GM10847 (cell line): ENCODE data around the gene ARHGAP22.

ENCODE experiments used
- POLR2A ChIP-seq: IDR thresholded peaks from 2 replicates; pipeline ENCODE4 v1.6.1; 2011; ENCODE audit not compliant: insufficient read length; ENCODE audit errors: extremely low read depth

The ARHGAP22 gene

DNA sequence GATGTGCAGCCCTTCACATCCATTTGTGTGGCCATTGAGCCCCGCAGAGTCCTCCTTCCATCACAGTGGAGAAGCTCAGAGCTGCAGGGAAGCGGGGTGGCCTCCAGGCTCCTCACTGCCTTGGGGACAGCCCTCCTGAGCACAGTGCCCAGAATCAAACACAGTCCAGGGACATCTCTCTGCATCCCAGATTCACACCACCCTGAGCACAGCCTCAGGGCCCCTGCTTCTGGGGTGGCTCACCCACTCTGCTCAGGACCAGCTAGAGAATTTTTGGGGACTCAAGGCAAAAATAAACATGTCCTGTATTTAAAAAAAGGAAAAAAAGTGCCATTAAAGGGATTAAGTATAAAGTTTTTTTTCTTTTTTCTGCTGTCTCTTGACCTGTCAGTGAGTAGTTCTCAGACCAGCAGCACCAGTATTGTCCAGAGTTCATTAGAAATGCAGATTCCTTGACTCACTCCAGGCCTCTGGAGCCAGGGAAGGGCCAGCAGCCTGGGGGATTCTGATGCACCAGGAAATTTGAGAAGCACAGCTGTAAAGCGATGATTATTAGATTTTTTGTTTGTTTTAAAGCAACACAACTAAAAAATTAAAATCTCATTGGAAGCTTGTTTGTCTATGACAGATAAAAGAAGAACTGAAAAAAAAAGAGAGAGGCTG lies 61.6 kb downstream of the ARHGAP22 start:
- TF ChIP-seq POLR2A = no peak

DNA sequence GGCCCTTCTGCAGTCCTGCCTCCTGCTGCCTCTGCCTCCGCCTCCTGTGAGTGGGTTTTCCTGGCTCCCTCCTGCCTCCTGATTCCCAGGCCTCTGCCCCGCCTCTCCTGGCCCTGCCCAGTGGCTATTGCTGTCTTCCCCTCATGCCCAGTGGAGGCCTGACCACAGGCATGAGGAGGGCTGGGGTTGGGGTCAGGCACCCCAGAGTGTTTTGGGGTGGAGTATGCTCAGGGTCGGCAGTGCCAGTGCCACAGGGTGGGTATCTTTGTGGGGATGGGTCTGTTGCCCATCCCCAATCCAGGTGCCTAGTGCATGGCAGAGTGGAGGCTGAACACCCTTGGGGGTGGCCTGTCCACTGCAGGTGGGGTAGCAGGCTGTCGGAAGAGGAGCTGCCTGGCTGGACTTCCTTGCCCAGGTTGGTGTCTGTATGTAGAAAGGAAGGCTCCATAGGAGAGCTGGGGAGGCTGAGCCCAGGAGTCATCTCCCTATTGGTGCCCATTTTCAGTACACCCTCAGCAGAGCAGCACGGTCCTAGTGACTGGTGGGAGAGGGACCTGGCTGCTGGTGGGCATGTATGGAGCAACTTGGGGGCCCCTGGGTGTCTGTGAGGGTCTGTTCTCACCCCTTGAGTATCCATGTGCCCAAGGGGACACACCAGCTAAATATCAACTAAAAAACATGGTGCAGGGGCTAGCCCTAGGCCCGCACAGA lies 62.2 kb downstream of the ARHGAP22 start:
- no peak for TF ChIP-seq POLR2A

DNA sequence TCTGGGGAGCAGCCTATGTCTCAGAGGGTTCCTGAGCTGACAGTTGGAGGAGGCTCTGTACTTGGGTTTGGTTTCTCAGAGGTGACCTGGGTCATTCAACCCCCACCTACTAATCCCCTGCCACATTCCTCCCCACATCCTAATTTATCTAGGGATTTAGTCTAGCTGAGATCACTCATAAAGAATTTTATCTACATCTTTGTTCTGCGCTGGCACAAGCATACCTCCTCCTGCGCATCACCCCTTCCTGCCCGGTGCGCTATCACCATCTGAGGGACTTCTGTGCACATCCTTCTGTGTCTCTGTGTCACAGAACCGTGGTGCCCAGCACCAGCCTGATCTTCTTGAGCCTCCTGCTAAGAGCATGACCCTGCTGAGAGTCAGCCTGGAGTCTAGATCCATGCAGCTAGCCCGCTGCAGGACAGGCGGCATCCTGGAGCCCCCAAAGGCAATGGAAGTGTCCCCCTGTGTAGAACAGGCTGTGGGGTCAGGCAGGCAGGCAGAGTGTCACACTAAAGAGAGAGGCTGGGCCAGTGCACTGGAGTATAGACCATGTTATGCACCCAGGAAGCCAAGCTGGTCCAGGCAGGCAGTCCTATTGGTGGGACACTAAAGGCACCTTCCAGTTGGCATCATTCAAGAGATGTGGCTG lies 63.6 kb downstream of the ARHGAP22 start:
- no peak for TF ChIP-seq POLR2A

DNA sequence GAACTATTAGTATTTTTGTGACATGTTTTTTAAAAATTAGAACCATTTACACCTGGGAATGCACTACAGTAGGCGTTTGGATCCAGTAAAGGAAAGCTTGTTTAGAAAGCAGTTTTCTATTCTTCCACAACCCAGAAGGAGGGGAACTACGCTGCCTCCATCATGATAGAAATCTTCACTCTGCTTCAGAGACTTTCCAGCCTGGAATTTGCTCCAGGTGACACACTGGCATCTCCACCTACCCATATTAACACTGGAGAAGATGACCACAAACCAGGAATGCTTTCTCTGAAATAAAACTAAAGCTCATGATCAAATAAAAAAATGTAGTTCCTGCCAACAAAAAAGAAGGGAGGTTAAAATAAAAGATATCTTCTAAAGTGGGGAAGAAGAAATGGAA lies 66.3 kb downstream of the ARHGAP22 start:
- TF ChIP-seq POLR2A = no peak

DNA sequence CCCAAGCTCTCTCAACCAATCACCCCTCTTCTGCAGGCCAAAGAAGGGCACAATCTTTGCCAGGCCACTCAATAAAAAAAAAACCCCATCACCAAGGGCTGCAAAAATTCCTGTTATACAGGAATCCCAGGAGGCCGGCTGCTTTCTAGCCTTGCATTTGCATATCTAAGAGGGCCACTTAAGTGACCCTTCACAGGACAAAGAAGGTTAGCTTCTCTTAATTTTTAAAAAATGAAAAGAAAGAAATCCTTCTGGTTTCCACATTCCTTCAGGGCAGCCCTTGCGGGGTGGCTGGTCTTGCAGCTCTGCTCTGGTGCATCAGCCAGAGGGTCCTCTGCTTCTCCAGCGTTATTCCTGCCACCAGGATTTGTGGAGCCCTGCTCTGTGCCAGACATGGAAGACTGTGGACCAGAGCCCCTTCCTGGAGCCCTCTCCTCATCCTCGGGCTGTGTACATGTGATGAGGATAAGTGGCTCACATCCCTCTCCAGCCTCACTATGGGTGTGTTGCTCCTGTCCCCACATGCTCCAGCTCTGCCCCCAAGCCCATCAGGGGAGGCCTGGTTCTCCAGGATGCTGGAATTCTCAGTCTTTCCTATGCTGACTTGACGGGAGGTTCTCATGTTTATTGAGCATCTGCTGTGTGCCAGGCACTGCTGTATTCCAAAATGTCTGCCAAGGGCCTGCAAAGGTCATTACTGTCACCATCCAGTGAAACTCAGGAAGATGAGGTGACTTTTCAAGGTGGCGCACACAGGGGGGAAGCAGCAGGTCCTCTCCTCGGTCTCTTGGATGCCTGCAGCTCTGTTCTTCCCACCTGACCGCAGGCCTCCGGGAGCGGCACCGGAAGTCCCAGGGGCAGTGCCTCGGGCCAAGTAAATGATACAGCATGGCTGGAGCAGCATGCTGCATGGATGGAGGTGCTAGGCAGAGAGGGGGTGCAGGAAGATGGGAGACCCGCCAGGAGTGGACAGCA lies 67.7 kb downstream of the ARHGAP22 start:
- TF ChIP-seq POLR2A = no peak

DNA sequence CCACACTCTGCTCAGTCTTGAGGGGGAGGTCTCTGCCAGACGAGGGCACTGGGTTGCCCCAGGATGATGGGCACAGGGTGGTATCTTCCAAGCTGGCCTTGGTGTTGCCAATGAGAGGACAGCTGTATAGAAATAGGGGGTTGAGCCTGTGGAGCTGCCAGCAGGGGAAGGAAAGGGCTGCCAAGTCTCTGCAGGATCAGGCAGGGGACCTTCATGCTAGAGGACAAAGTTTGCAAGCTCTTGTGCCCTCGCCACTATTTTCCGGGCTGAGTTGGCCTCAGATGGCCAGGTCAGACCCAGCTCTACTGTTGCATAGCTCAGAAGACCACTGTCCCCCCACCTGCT lies 68.7 kb downstream of the ARHGAP22 start:
- TF ChIP-seq POLR2A = no peak

DNA sequence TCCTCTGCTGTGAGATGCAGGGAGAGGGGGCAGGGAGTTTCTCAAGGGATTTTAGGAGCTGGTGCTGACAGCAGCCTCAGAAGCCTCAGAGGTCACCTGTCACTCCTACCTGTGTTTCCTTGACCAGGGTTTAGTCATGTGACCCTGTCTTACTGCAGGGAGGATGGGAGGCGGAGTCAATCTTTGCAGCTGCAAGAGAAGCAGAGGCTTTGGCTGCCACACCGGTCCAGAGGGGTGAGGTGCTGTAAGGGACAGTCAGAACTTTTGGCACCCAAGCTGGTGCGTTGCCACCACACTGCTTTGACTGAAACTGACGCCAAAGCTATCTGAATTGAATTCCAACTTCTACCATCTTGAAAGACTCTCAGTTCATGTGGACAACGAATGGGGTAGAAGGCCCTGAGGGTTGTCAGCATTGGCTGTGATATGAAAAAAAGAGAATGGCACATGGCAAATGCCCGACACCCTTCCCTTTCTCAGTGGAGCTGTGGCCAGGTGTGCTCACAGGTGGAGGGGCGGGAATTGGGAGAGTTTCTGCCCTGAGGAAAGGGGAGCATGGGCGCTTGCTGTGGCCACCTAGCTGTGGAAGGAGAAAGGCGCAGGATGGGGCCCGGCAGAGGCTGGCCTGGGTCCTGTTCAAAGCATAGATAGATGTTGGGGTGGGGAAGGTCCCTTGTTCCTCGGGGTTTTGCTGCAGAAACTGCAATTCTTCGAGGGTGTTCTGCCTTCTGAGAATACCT lies 69.3 kb downstream of the ARHGAP22 start:
- TF ChIP-seq POLR2A = no peak

DNA sequence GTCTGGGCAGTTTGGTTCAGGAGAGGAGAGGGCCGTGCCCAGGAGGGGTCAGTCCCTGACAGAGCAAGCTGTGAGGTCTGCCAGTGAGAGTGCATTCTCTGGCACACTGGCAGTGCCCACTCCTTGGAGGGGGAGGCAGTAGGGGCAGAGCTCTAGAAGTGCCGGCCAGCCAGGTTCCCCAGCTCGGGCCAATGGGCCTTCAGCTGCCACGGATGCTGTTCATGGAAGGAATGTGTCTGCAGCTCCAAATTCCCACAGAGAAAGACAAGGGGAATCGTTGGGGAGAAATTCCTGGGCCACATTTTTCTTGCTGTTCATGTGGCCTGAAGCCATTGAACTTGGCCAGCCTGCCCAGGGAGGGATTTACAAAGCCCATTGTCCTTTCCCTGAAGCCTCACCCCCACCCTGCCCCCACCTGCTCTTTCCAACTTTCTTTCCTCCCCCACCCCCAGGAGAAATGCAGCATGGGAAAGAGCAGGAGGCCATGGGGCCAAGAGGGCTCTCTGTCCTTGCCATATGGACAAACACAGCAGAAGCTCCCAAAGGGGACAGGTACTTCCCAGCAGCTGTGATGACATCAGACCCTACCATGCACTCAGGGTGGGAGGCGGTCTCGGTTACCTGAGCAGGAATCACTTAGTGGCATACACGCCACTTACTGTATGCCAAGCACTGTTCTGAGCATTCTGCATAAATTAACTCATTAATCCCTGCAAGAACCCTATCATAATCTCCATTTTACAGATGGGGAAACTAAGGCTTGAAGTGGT lies 70.7 kb downstream of the ARHGAP22 start:
- no peak for TF ChIP-seq POLR2A

DNA sequence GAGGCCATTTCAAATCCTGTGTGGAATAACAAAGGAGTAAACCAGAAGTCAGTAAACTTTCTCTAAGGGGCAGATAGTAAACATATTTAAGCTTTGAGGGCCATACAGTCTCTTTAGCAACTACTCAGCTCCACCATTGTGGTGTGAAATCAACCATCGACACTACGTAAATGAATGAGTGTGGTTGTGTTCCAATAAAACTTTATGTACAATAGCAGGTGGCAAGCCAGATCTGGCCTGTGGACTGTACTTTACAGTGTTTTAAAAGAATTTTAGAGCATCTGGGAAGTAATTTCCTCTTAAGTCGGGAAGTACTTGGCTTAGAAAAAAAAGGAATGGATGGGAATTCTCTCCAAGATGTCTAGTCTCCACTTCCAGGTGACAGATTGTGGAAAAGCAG lies 71.3 kb downstream of the ARHGAP22 start:
- no peak for TF ChIP-seq POLR2A

DNA sequence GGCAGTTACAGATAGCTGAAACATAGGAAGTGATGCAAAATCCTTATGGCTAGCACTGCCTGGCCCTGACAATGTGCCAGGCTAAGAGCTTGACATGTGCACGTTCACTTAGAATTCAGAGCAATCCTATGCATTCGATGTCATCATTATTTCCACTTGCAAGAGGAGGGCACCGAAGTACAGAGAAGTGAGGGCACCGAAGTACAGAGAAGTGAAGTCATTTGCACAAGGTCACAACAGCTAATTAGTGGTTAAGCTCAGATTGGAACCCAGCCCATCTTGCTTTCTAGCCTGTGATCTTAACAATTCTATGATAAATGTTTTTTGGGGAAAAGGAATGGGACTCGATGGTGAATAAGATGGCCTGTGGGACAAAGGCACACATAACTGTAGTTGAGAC lies 73.4 kb downstream of the ARHGAP22 start:
- no peak for TF ChIP-seq POLR2A

DNA sequence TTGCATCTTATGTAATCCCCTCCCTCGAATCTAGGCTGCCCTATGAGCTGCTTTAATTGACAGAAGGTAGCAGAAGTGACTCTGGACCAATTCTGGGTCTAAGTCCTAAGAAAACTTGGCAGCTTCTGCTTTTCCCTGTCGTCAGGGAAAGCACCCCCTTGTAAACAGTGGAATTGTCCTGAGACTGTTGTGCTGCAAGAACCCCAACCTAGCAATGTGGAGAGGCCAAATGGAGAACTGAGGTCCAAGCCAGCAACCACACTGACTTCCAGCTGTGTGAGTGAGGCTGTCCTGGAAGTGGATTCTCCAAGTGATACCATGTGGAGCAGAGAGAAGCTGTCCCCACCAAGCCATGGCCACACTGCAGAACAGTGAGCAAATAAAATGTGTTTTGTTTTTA lies 75.5 kb downstream of the ARHGAP22 start:
- no peak for TF ChIP-seq POLR2A

DNA sequence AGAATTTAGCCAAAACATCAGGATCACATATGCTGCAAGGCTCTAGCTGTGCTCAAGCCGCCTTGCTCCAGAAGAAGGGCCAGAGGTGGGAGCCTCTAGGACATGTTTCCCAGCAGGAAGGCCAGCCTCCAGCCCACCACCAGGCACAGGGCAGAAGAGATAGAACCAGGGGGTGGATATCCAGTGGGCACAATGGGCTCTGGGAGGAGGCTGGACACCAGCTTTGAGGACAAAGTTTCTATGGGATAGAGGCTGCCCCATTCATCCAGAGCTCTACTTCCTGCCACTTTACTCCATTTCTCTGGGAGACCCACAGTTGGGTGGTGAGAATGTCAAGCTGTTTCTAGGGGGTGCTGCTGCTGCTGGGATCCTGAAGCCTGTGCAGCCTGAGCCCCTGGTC lies 77.1 kb downstream of the ARHGAP22 start:
- no peak for TF ChIP-seq POLR2A

DNA sequence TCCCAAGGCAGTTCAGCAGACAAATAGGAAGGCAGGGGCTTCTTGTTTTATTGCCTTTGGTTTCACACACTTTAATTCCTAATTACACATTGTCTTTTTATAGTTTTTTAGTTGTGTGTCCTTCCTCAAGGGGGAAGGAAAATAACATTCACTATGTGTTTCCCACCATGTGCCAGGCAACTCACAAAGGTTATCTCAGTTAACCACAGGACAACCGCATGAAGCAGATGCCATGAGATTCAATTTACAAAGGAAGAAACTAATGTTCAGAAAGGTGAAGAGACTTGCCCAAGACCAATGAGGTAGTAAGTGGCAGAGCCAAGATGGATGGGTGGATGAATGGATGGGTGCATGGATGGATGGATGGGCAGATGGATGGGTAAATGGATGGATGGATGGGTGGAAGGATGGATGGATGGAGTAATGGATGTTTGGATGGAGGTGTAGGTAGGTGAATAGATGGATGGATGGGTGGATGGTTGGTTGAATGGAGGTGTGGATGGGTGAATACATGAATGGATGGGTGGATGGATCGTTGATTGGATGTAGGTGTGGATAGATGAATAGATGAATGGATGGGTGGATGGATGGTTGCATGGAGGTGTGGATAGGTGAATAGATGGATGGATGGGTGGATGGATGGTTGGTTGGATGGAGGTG lies 77.9 kb downstream of the ARHGAP22 start:
- no peak for TF ChIP-seq POLR2A

DNA sequence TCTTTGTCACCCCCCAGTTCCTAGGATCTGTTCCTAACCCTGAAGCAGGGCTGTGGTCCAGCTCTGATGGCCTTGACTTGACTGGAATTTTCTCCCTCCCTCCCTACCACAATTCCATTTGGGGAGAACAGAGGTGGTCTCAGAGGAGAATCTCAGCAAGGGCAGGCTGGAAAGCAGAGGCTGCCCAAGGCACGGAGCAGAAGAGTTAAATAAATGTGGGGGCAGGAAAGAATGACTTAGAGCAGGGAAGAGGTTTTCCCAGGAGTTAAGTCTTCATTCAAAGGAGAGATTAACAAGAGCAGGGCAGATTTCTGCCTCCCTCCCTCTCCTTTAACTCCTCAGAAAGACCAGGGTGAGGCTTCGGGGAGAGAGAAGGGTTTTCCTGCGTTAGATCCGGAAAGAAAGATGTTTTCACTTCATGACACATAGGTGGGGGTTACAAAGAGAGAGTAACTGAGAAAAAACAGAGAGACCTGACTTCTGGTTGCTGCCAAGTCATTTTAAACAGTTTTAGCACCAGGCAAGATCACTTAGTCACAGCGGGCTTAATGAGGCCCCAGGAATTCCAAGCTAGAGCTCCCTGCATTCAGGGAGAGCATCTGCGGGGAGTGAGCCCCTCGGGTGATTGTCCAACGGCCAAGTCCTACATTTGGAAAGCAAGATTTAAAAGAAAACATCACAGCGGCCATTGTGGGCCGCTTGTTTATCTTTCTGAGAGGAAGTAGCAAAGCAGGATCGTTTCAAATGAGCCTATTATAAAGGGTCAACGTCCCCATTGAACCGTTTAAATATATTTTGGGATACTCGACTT lies 78.7 kb downstream of the ARHGAP22 start:
- TF ChIP-seq POLR2A = no peak
